ENCODE data around the gene OR52H1.
A peak's percentile ranks its signal among the peaks of the same experiment; 100 is the strongest.
"Not testable (repeated sequence)": the region's sequence is repeated elsewhere in the genome, so short reads cannot be mapped to it uniquely, and the experiment has no call there.

The OR52H1 gene

GRCh38 chr11:5548440-5548839, at the start of gene OR52H1:
TSS of gene OR52H1 (minus strand) at chr11:5548540. CDS start at chr11:5545505, 3,035 bp downstream.
- no peaks in the 10 kb centered on the region for H3K4me1 Mint-ChIP-seq (ENCODE audit: low read depth)
- no peaks in the 10 kb centered on the region for H3K36me3 Mint-ChIP-seq (ENCODE audit: low read depth)
- intact Hi-C loops (cut with micrococcal nuclease), result no loop called here

GRCh38 chr11:5597953-5598352, 49.6 kb upstream of the OR52H1 start:
- intact Hi-C loops (cut with micrococcal nuclease), result loop anchor here (10.0 kb wide), 1 partner anchor 297 kb away; the partner anchor contains the start of gene OR52E5
- H3K36me3 Mint-ChIP-seq (ENCODE audit: low read depth), result no peaks in the 10 kb centered on the region
- peaks cover 14% of the 10 kb centered on the region for H3K4me1 Mint-ChIP-seq (ENCODE audit: low read depth)
- H3K9me3 Mint-ChIP-seq, result no peaks in the 10 kb centered on the region
- H3K4me3 Mint-ChIP-seq, result no peak overlapping the region
- peaks cover 2% of the 10 kb centered on the region for H3K27me3 Mint-ChIP-seq
- H3K27ac Mint-ChIP-seq, result no peak overlapping the region

More at GRCh38 chr11:5548440-5548839, at the start of gene OR52H1:
- no peak within 1 kb of the TSS for H3K4me3 Mint-ChIP-seq
- no peaks in the 10 kb centered on the region for H3K9me3 Mint-ChIP-seq
- no peaks in the 10 kb centered on the region for H3K27me3 Mint-ChIP-seq
- H3K27ac Mint-ChIP-seq, result no peak within 1 kb of the TSS

GRCh38 chr11:5596607-5597201, 48.4 kb upstream of the OR52H1 start, which contains the start of gene TRIM6:
TSS of gene TRIM6 (plus strand) at chr11:5596637. CDS start at chr11:5596898, 261 bp downstream.
- H3K9me3 Mint-ChIP-seq, result no peaks in the 10 kb centered on the region
- peak within 1 kb of the TSS; percentile 62 for H3K27ac Mint-ChIP-seq
- H3K4me1 Mint-ChIP-seq (ENCODE audit: low read depth), result peaks cover 14% of the 10 kb centered on the region
- H3K36me3 Mint-ChIP-seq (ENCODE audit: low read depth), result no peaks in the 10 kb centered on the region
- intact Hi-C loops (cut with micrococcal nuclease), result loop anchor here (10.0 kb wide), 1 partner anchor 298 kb away; the partner anchor contains the start of gene OR52E5
- peak within 1 kb of the TSS; percentile 71 for H3K4me3 Mint-ChIP-seq
- H3K27me3 Mint-ChIP-seq, result peaks cover 2% of the 10 kb centered on the region

GRCh38 chr11:5593146-5593545, 44.8 kb upstream of the OR52H1 start:
- peaks cover 14% of the 10 kb centered on the region for H3K4me1 Mint-ChIP-seq (ENCODE audit: low read depth)
- no peak overlapping the region for H3K27ac Mint-ChIP-seq
- H3K9me3 Mint-ChIP-seq, result peaks cover 11% of the 10 kb centered on the region
- H3K27me3 Mint-ChIP-seq, result peaks cover 2% of the 10 kb centered on the region
- intact Hi-C loops (cut with micrococcal nuclease), result loop anchor here (10.0 kb wide), 1 partner anchor 302 kb away; the partner anchor contains the start of gene OR52E5
- H3K36me3 Mint-ChIP-seq (ENCODE audit: low read depth), result no peaks in the 10 kb centered on the region
- no peak overlapping the region for H3K4me3 Mint-ChIP-seq

- Mint-ChIP-seq H3K4me1 (ENCODE audit: low read depth) (peaks cover 14% of the 10 kb centered on the region), H3K27ac (no peak overlapping the region), H3K9me3 (peaks cover 11% of the 10 kb centered on the region), H3K4me3 (no peak overlapping the region), H3K36me3 (ENCODE audit: low read depth) (no peaks in the 10 kb centered on the region), H3K27me3 (peaks cover 2% of the 10 kb centered on the region)
- intact Hi-C loops (cut with micrococcal nuclease), result loop anchor here (10.0 kb wide), 1 partner anchor 302 kb away; the partner anchor contains the start of gene OR52E5
Observed at GRCh38 chr11:5592615-5593014, 44.3 kb upstream of the OR52H1 start.

GRCh38 chr11:5591613-5592012, 43.3 kb upstream of the OR52H1 start:
- Mint-ChIP-seq H3K4me1 (ENCODE audit: low read depth) (peaks cover 10% of the 10 kb centered on the region), H3K4me3 (no peak overlapping the region), H3K27ac (no peak overlapping the region), H3K36me3 (ENCODE audit: low read depth) (no peaks in the 10 kb centered on the region), H3K9me3 (peaks cover 11% of the 10 kb centered on the region), H3K27me3 (peaks cover 2% of the 10 kb centered on the region)
- intact Hi-C loops (cut with micrococcal nuclease), result loop anchor here (10.0 kb wide), 1 partner anchor 303 kb away; the partner anchor contains the start of gene OR52E5

GRCh38 chr11:5589906-5590305, 41.6 kb upstream of the OR52H1 start:
- intact Hi-C loops (cut with micrococcal nuclease), result loop anchor here (10.0 kb wide), 1 partner anchor 305 kb away; the partner anchor contains the start of gene OR52E5
- H3K36me3 Mint-ChIP-seq (ENCODE audit: low read depth); H3K27me3 Mint-ChIP-seq; H3K4me1 Mint-ChIP-seq (ENCODE audit: low read depth); H3K27ac Mint-ChIP-seq; H3K4me3 Mint-ChIP-seq: not testable (repeated sequence)
- H3K9me3 Mint-ChIP-seq, result peaks cover 11% of the 10 kb centered on the region

- H3K27me3 Mint-ChIP-seq; intact Hi-C loops (cut with micrococcal nuclease); H3K9me3 Mint-ChIP-seq; H3K36me3 Mint-ChIP-seq (ENCODE audit: low read depth); H3K4me1 Mint-ChIP-seq (ENCODE audit: low read depth); H3K27ac Mint-ChIP-seq; H3K4me3 Mint-ChIP-seq: not testable (repeated sequence)
Observed at GRCh38 chr11:5584458-5584857, 36.1 kb upstream of the OR52H1 start.

- Mint-ChIP-seq H3K27me3 (no peaks in the 10 kb centered on the region), H3K27ac (no peak overlapping the region), H3K9me3 (no peaks in the 10 kb centered on the region), H3K4me3 (no peak overlapping the region), H3K36me3 (ENCODE audit: low read depth) (no peaks in the 10 kb centered on the region), H3K4me1 (ENCODE audit: low read depth) (no peaks in the 10 kb centered on the region)
- intact Hi-C loops (cut with micrococcal nuclease), result no loop called here
Observed at GRCh38 chr11:5581014-5581413, 32.7 kb upstream of the OR52H1 start.

GRCh38 chr11:5580577-5580976, 32.2 kb upstream of the OR52H1 start, which contains the start of gene OR52B6:
TSS of gene OR52B6 (plus strand) at chr11:5580877. CDS start at chr11:5580877, 0 bp downstream.
- intact Hi-C loops (cut with micrococcal nuclease), result no loop called here
- H3K36me3 Mint-ChIP-seq (ENCODE audit: low read depth), result no peaks in the 10 kb centered on the region
- no peaks in the 10 kb centered on the region for H3K27me3 Mint-ChIP-seq
- no peak within 1 kb of the TSS for H3K4me3 Mint-ChIP-seq
- no peaks in the 10 kb centered on the region for H3K4me1 Mint-ChIP-seq (ENCODE audit: low read depth)
- H3K27ac Mint-ChIP-seq, result no peak within 1 kb of the TSS
- H3K9me3 Mint-ChIP-seq, result no peaks in the 10 kb centered on the region

- Mint-ChIP-seq H3K4me1 (ENCODE audit: low read depth) (no peaks in the 10 kb centered on the region), H3K27ac (no peak overlapping the region), H3K36me3 (ENCODE audit: low read depth) (no peaks in the 10 kb centered on the region), H3K27me3 (no peaks in the 10 kb centered on the region), H3K9me3 (no peaks in the 10 kb centered on the region), H3K4me3 (no peak overlapping the region)
- intact Hi-C loops (cut with micrococcal nuclease), result no loop called here
Observed at GRCh38 chr11:5577101-5577500, 28.8 kb upstream of the OR52H1 start.

- H3K4me1 Mint-ChIP-seq (ENCODE audit: low read depth), result no peaks in the 10 kb centered on the region
- intact Hi-C loops (cut with micrococcal nuclease), result no loop called here
- H3K36me3 Mint-ChIP-seq (ENCODE audit: low read depth), result no peaks in the 10 kb centered on the region
- no peaks in the 10 kb centered on the region for H3K9me3 Mint-ChIP-seq
- no peak overlapping the region for H3K27ac Mint-ChIP-seq
- H3K4me3 Mint-ChIP-seq, result no peak overlapping the region
- H3K27me3 Mint-ChIP-seq, result no peaks in the 10 kb centered on the region
Observed at GRCh38 chr11:5575152-5575551, 26.8 kb upstream of the OR52H1 start.

- intact Hi-C loops (cut with micrococcal nuclease), result no loop called here
- no peak overlapping the region for H3K4me3 Mint-ChIP-seq
- H3K27ac Mint-ChIP-seq, result no peak overlapping the region
- H3K27me3 Mint-ChIP-seq, result no peaks in the 10 kb centered on the region
- no peaks in the 10 kb centered on the region for H3K4me1 Mint-ChIP-seq (ENCODE audit: low read depth)
- H3K36me3 Mint-ChIP-seq (ENCODE audit: low read depth), result no peaks in the 10 kb centered on the region
- no peaks in the 10 kb centered on the region for H3K9me3 Mint-ChIP-seq
Observed at GRCh38 chr11:5574654-5575053, 26.3 kb upstream of the OR52H1 start.

- Mint-ChIP-seq H3K4me1 (ENCODE audit: low read depth) (no peaks in the 10 kb centered on the region), H3K27me3 (no peaks in the 10 kb centered on the region), H3K27ac (no peak overlapping the region), H3K36me3 (ENCODE audit: low read depth) (no peaks in the 10 kb centered on the region), H3K4me3 (no peak overlapping the region), H3K9me3 (peaks cover 26% of the 10 kb centered on the region)
- intact Hi-C loops (cut with micrococcal nuclease), result no loop called here
Observed at GRCh38 chr11:5564259-5565019, 16.1 kb upstream of the OR52H1 start.
